WERI-Rb-1 (cell line): ENCODE measurements around the gene KIAA1755.

Experiments
- DNase-seq: peaks from one replicate; pipeline ENCODE4 v3.0.0-alpha.2; 2020
- H3K27ac ChIP-seq: fragments of 250-450 bp; sonication (Bioruptor Pico); 2 replicates; pipeline ENCODE4 v1.5.1; 2020; ENCODE audit warnings: mild to moderate bottlenecking, moderate library complexity
- H3K27me3 ChIP-seq: fragments of 250-450 bp; sonication (Bioruptor Pico); 2 replicates; pipeline ENCODE4 v1.5.1; 2021; ENCODE audit warnings: mild to moderate bottlenecking, low read depth, moderate library complexity; ENCODE audit not compliant: insufficient read depth, severe bottlenecking
- H3K36me3 ChIP-seq: fragments of 250-450 bp; sonication (Bioruptor Pico); 2 replicates; pipeline ENCODE4 v1.5.1; 2020; ENCODE audit warnings: mild to moderate bottlenecking, moderate library complexity
- H3K4me3 ChIP-seq: 2 replicates; pipeline ENCODE4 v1.5.1; 2011; ENCODE audit warnings: low read depth, mild to moderate bottlenecking, control low read depth, low read length
- H3K9me3 ChIP-seq: fragments of 250-450 bp; sonication (Bioruptor Pico); 2 replicates; pipeline ENCODE4 v1.5.1; 2021; ENCODE audit warnings: mild to moderate bottlenecking, moderate library complexity; ENCODE audit not compliant: severe bottlenecking
- TF ChIP-seq, protein P1 (sequence below): IDR thresholded peaks from 2 replicates; pipeline ENCODE4 v1.5.1; 2011; ENCODE audit warnings: low read depth, mild to moderate bottlenecking, control low read depth, inconsistent platforms, low read length

Gene KIAA1755

GRCh38 chr20:38197619-38198018 is 62.9 kb downstream of the KIAA1755 start:
- H3K27ac ChIP-seq, result no peak overlapping the region
- H3K27me3 ChIP-seq, result no peaks in the 10 kb centered on the region
- TF ChIP-seq, protein P1, sequence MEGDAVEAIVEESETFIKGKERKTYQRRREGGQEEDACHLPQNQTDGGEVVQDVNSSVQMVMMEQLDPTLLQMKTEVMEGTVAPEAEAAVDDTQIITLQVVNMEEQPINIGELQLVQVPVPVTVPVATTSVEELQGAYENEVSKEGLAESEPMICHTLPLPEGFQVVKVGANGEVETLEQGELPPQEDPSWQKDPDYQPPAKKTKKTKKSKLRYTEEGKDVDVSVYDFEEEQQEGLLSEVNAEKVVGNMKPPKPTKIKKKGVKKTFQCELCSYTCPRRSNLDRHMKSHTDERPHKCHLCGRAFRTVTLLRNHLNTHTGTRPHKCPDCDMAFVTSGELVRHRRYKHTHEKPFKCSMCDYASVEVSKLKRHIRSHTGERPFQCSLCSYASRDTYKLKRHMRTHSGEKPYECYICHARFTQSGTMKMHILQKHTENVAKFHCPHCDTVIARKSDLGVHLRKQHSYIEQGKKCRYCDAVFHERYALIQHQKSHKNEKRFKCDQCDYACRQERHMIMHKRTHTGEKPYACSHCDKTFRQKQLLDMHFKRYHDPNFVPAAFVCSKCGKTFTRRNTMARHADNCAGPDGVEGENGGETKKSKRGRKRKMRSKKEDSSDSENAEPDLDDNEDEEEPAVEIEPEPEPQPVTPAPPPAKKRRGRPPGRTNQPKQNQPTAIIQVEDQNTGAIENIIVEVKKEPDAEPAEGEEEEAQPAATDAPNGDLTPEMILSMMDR, result no peak

DNA sequence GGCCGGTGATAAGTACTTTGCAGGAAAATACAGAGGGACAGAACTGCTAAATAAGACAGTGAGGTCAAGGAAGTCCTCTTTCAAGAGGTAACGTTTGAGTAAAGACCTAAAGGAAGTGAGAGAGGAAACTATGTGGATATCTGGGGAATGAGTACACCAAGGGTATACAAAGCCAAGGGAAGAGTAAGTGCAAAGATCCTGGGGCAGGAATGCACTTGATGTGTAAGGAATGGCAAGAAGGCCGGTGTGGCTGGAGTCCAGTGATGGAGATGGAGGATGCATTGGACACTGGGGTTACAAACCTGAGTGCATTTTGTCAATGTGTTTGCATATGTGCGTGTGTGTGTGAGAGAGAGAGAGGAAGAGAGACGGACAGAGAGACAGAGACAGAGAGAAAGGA is 63.3 kb downstream of the KIAA1755 start:
- no peak overlapping the region for H3K27ac ChIP-seq
- H3K36me3 ChIP-seq, result no peaks in the 10 kb centered on the region
- no peaks in the 10 kb centered on the region for H3K27me3 ChIP-seq
- TF ChIP-seq, protein P1, result no peak
- no peaks in the 10 kb centered on the region for H3K9me3 ChIP-seq
- DNase-seq, result no peak
- H3K4me3 ChIP-seq, result no peak overlapping the region

More at GRCh38 chr20:38197619-38198018, 62.9 kb downstream of the KIAA1755 start:
- Histone ChIP-seq H3K36me3 (no peaks in the 10 kb centered on the region), H3K4me3 (no peak overlapping the region), H3K9me3 (no peaks in the 10 kb centered on the region)
- DNase-seq, result no peak

DNA sequence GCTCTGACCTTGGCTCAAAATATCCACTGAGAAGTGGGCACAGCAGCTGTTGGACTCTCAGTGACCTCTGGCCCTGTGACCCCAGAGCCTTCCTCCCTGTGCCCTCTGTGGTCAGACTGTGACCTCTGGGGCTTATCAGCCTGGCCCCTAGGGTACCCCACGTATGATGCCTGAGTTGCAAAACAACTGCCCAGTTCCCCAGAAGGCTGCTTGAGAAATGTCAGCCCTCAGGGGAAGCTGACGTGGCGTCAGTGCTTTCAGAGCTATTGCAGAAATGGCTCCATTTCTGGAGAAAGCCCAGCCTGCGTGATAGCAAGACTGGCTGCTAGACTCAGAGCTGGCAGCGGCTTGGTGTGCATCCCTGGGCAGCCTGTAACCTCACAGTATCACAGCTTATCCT is 63.9 kb downstream of the KIAA1755 start:
- TF ChIP-seq, protein P1, result no peak
- no peak overlapping the region for H3K27ac ChIP-seq
- H3K27me3 ChIP-seq, result no peaks in the 10 kb centered on the region
- H3K4me3 ChIP-seq, result no peak overlapping the region
- no peak for DNase-seq
- no peaks in the 10 kb centered on the region for H3K9me3 ChIP-seq
- no peaks in the 10 kb centered on the region for H3K36me3 ChIP-seq

DNA sequence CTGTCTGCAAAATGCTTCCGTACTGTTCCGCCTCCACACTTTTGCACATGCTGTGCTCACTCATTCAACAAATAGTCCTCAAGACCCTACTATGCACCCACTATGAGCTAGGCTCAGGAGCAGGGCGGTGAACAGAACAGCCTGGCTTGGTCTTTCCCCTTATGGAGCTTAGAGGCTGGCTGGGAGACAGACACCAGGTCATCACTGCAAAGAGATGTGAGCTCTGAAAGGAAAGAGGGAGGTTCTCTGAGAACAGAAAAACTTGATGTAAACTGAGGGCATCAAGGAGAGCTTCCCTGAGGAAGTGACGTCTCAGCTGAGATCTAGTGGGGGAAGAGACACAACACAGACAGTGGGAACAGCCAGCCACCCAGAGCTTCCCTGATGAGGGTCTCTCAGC is 64.5 kb downstream of the KIAA1755 start:
- H3K4me3 ChIP-seq, result no peak overlapping the region
- no peak overlapping the region for H3K27ac ChIP-seq
- DNase-seq, result no peak
- no peaks in the 10 kb centered on the region for H3K9me3 ChIP-seq
- no peaks in the 10 kb centered on the region for H3K36me3 ChIP-seq
- TF ChIP-seq, protein P1, result no peak
- H3K27me3 ChIP-seq, result no peaks in the 10 kb centered on the region

DNA sequence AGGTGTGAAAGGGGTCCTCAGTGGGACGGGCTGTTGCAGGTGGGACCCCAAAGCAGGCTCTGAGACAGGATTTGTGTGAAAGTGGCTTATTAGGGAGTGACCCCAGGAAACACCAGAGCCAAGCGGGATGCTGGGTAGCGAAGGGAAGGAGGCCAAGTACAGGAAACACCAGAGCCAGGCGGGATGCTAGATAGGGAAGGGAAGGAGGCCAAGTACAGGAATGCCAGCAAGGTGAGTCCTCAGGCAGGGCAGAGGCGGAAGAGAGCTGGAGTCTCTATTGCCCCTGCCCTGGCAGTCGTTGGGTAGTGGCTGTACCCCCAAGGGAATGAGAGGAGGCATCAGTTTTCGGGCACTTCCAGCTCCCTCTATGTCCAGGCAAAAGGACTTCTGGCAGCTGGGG is 65.0 kb downstream of the KIAA1755 start:
- H3K36me3 ChIP-seq, result no peaks in the 10 kb centered on the region
- no peak overlapping the region for H3K27ac ChIP-seq
- DNase-seq, result no peak
- no peak overlapping the region for H3K4me3 ChIP-seq
- TF ChIP-seq, protein P1, result no peak
- no peaks in the 10 kb centered on the region for H3K9me3 ChIP-seq
- no peaks in the 10 kb centered on the region for H3K27me3 ChIP-seq

DNA sequence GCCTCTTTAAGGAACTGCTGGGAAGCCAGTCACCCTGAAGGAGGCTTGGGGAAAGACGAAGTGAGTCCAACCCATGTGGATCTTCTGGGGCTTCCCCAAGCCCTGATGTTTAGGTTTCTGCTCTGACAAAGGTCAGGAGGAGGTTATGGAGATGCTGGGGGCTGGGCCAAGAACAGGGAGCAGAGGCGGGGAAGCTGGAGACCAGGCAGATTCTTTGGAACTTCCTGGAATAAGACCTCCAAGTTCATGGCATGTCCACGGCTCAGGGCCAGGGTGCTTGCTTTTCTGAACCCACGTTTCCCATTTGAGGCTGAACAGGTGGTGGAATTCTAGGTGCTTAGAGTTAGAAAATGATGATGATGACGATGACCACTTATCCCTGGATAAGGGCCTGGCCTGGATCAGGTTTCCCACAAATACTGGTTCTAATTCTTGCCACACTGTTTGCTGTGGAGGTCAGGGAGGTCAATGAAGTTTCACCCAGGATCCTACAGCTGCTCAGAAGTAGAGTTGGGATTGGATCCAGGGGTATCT is 65.5 kb downstream of the KIAA1755 start:
- TF ChIP-seq, protein P1, result no peak
- no peak overlapping the region for H3K27ac ChIP-seq
- DNase-seq, result no peak
- no peak overlapping the region for H3K4me3 ChIP-seq
- H3K9me3 ChIP-seq, result no peaks in the 10 kb centered on the region
- no peaks in the 10 kb centered on the region for H3K36me3 ChIP-seq
- no peaks in the 10 kb centered on the region for H3K27me3 ChIP-seq
